Epithelial cell of esophagus (primary cell): Measurements from ENCODE around the gene ZNF678.

ENCODE experiments used
- DNase-seq: peaks from one replicate; pipeline ENCODE4 v3.0.0; 2010; ENCODE audit warnings: low read depth
- H3K4me3 ChIP-seq: 2 replicates; pipeline ENCODE4 v1.5.1; 2011; ENCODE audit warnings: mild to moderate bottlenecking, low read length, control low read depth
- TF ChIP-seq, protein P1 (sequence below): IDR thresholded peaks from 2 replicates; pipeline ENCODE4 v1.5.1; 2011; ENCODE audit warnings: low read depth, mild to moderate bottlenecking, low read length, control low read depth, inconsistent platforms; ENCODE audit not compliant: insufficient read depth; ENCODE audit errors: missing control alignments

ZNF678 gene

DNA sequence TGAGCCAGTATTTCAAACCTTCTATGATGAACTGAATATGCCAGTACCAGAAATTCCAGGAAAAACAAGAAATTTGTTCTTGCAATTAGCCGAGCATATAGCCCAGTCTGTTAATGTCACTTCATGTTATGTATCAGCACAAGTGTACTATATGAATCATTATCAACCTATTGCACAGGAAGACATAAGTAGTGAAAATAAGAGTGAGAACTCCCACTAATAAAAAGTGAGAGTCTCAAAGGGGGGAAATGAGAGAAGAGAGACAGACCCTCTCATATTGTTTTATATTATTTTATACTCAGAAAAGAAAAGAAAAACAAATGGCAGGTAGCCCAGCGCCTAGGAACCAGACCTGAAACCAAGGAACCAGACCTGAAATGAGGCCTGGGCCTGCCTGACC is 155.6 kb downstream of the ZNF678 start:
- H3K4me3 ChIP-seq: no peak overlapping the region
- TF ChIP-seq, protein P1, sequence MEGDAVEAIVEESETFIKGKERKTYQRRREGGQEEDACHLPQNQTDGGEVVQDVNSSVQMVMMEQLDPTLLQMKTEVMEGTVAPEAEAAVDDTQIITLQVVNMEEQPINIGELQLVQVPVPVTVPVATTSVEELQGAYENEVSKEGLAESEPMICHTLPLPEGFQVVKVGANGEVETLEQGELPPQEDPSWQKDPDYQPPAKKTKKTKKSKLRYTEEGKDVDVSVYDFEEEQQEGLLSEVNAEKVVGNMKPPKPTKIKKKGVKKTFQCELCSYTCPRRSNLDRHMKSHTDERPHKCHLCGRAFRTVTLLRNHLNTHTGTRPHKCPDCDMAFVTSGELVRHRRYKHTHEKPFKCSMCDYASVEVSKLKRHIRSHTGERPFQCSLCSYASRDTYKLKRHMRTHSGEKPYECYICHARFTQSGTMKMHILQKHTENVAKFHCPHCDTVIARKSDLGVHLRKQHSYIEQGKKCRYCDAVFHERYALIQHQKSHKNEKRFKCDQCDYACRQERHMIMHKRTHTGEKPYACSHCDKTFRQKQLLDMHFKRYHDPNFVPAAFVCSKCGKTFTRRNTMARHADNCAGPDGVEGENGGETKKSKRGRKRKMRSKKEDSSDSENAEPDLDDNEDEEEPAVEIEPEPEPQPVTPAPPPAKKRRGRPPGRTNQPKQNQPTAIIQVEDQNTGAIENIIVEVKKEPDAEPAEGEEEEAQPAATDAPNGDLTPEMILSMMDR: no peak
- no peak for DNase-seq

DNA sequence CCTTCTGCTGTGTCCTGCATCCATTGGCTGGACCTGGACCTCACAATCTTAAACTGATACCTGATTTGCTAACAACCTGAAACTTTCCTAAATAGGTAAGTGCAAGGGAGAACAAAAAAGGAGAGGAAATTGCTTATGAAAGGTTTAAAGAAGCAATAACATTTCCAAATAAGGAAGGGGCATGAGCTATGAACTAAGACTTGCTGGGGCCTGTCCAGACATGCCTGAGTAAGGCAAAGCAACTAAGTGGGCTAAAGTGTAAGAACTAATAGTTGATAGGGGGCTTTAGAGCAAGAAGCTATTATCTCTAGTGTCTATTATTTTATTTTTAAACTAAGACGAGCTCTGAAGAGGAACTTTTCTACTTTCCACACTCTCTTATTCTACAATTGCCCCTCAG is 160.1 kb downstream of the ZNF678 start:
- peak; percentile 51 for DNase-seq
- no peak overlapping the region for H3K4me3 ChIP-seq
- TF ChIP-seq, protein P1: no peak

DNA sequence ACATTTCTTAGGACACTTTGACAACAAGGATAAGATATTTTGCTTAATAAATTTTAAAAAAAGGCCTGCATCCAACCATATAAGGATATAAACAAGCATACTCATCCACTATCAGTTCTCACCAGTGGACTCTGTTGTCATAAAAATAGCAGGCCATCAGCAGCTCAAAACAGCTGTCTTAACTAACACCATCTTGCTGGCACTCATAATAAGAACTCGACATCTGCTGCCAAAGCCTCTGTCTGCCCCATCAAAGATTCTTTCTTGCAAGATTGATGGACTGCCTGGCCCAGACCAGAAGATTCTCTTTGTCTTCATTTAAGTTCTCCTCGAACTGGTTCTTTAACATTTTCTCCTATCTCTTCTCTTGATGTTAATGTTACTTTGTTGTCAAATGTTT is 161.7 kb downstream of the ZNF678 start:
- no peak overlapping the region for H3K4me3 ChIP-seq
- no peak for DNase-seq
- TF ChIP-seq, protein P1: no peak

DNA sequence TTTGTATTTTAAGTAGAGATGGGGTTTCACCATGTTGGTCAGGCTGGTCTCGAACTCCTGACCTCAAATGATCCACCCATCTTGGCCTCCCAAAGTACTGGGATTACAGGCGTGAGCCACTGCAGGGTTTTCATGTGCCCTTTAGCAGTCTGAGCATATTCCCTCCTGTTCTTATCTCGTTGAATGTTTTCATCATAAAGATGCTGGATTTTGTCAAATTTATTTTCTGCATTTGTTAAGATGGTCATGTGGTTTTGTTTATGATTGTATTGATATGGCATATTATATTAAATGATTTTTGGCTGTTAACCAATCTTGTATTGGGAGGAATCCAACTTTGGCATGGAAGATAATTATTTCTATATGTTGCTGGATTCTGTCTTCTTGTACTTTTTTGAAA is 163.0 kb downstream of the ZNF678 start:
- TF ChIP-seq, protein P1: no peak
- no peak for DNase-seq
- H3K4me3 ChIP-seq: no peak overlapping the region
